ENCODE results near the gene DYNLT3.

- TF ChIP-seq CTCF (IDR thresholded peaks at IDR 0.05) (no peak), ZFP36 (IDR thresholded peaks at IDR 0.05; ENCODE audit: borderline replicate concordance, partially characterized antibody) (no peak), MAX (IDR thresholded peaks at IDR 0.05) (no peak), RAD21 (conservative IDR thresholded peaks at IDR 0.05 in 1 of 2, IDR thresholded peaks at IDR 0.05 in 1 of 2) (no peak), FOSL2 (IDR thresholded peaks at IDR 0.05) (no peak), FOSL2 (CRISPR knock-in tag; IDR thresholded peaks at IDR 0.05) (no peak), POLR2A (IDR thresholded peaks at IDR 0.05; ENCODE audit: low read length) (no peak)
Measured at GRCh38 chrX:37872303-37872655, 24.9 kb upstream of the DYNLT3 start.
